HG03432 (cell line): Measurements from ENCODE around the gene LRRC18.

ENCODE experiments used
- ATAC-seq: cut with Tn5 transposase; IDR thresholded peaks from one replicate; pipeline ENCODE4 v1.9.1; 2021; ENCODE audit warnings: mild to moderate bottlenecking, moderate library complexity; ENCODE audit not compliant: unreplicated experiment

Gene LRRC18

GRCh38 chr10:48939790-48940325 lies at the start of gene LRRC18:
Gene LRRC18 (minus strand): TSS chr10:48939840. CDS start chr10:48914155, 25,685 bp downstream.
- no peak for ATAC-seq

GRCh38 chr10:48985621-48986158 lies 46.0 kb upstream of the LRRC18 start:
- ATAC-seq = no peak

GRCh38 chr10:48983648-48984351 lies 44.2 kb upstream of the LRRC18 start:
- no peak for ATAC-seq

- ATAC-seq = no peak
Observed at GRCh38 chr10:48982584-48982983, 42.9 kb upstream of the LRRC18 start.

GRCh38 chr10:48981310-48981907 lies 41.8 kb upstream of the LRRC18 start:
- no peak for ATAC-seq

GRCh38 chr10:48978318-48978717 lies 38.7 kb upstream of the LRRC18 start:
- ATAC-seq = no peak

GRCh38 chr10:48976196-48976595 lies 36.6 kb upstream of the LRRC18 start:
- no peak for ATAC-seq

- ATAC-seq = no peak
Observed at GRCh38 chr10:48974510-48975156, 35.0 kb upstream of the LRRC18 start.

GRCh38 chr10:48973065-48973464 lies 33.4 kb upstream of the LRRC18 start:
- ATAC-seq = no peak

- no peak for ATAC-seq
Observed at GRCh38 chr10:48970654-48971053, 31.0 kb upstream of the LRRC18 start.

- no peak for ATAC-seq
Observed at GRCh38 chr10:48970046-48970445, 30.4 kb upstream of the LRRC18 start.

GRCh38 chr10:48968036-48968435 lies 28.4 kb upstream of the LRRC18 start:
- no peak for ATAC-seq

- no peak for ATAC-seq
Observed at GRCh38 chr10:48965460-48965859, 25.8 kb upstream of the LRRC18 start.

GRCh38 chr10:48964038-48964437 lies 24.4 kb upstream of the LRRC18 start:
- ATAC-seq = no peak

GRCh38 chr10:48958598-48959190 lies 19.1 kb upstream of the LRRC18 start:
- ATAC-seq = no peak

GRCh38 chr10:48957361-48958151 lies 17.9 kb upstream of the LRRC18 start:
- no peak for ATAC-seq

GRCh38 chr10:48951707-48952106 lies 12.1 kb upstream of the LRRC18 start:
- ATAC-seq = no peak

GRCh38 chr10:48948470-48949037 lies 8.9 kb upstream of the LRRC18 start:
- ATAC-seq = no peak

GRCh38 chr10:48947690-48948469 lies 8.2 kb upstream of the LRRC18 start:
- ATAC-seq = no peak
